Smooth muscle cell (in vitro differentiated cells): ENCODE measurements around the gene BCL11B. TPM values are rescaled to one million over a fixed set of nuclear protein-coding genes. Genes with fewer than 3 reads are reported as not detected.

Experiments used
- DNase-seq: peaks from one replicate; lab custom pipeline; 2025; ENCODE audit not compliant: unreplicated experiment; lab: John Stamatoyannopoulos, UW
- H2AFZ ChIP-seq: fragments of 200-600 bp; sonication (generic); 2 replicates; pipeline ENCODE4 v1.6.0; 2016; ENCODE audit warnings: antibody characterized with exemption, low read depth, mild to moderate bottlenecking
- H3F3A ChIP-seq: fragments of 200-600 bp; sonication (generic); 2 replicates; pipeline ENCODE4 v1.6.0; 2017; ENCODE audit warnings: antibody characterized with exemption, low read depth
- H3K27ac ChIP-seq: fragments of 200-600 bp; sonication (generic); 2 replicates; pipeline ENCODE4 v1.5.1; 2016; ENCODE audit warnings: low read depth, mild to moderate bottlenecking
- H3K27me3 ChIP-seq: fragments of 200-600 bp; sonication (generic); 2 replicates; pipeline ENCODE4 v1.6.1; 2016; ENCODE audit warnings: low read depth, mild to moderate bottlenecking
- H3K36me3 ChIP-seq: fragments of 200-600 bp; sonication (generic); 2 replicates; pipeline ENCODE4 v1.5.1; 2016; ENCODE audit warnings: low read depth
- H3K4me1 ChIP-seq: fragments of 200-600 bp; sonication (generic); 2 replicates; pipeline ENCODE4 v1.5.1; 2016; ENCODE audit warnings: low read depth
- H3K4me2 ChIP-seq: fragments of 200-600 bp; sonication (generic); 2 replicates; pipeline ENCODE4 v1.6.0; 2016; ENCODE audit warnings: mild to moderate bottlenecking
- H3K4me3 ChIP-seq: fragments of 200-600 bp; sonication (generic); 2 replicates; pipeline ENCODE4 v1.5.1; 2016; ENCODE audit warnings: mild to moderate bottlenecking
- H3K79me2 ChIP-seq: fragments of 200-600 bp; sonication (generic); 2 replicates; pipeline ENCODE4 v1.6.0; 2016; ENCODE audit warnings: low read depth, mild to moderate bottlenecking
- H3K9ac ChIP-seq: fragments of 200-600 bp; sonication (generic); 2 replicates; pipeline ENCODE4 v1.6.0; 2016; ENCODE audit warnings: low read depth
- H3K9me3 ChIP-seq: fragments of 200-600 bp; sonication (generic); replicated peaks from 2 replicates; pipeline ENCODE4 v1.5.1; 2016; ENCODE audit warnings: low read depth
- H4K20me1 ChIP-seq: fragments of 200-600 bp; sonication (generic); 2 replicates; pipeline ENCODE4 v1.6.0; 2016; ENCODE audit warnings: low read depth
- WGBS: methylation state at CpG from one replicate; pipeline ENCODE4 v1.1.7; 2016; ENCODE audit warnings: low lambda C conversion rate; 5-methylcytosine and 5-hydroxymethylcytosine counted together
- polyA plus RNA-seq: library from polyadenylated mRNA; unstranded; fragments of >200 nt; fragmentation: Nextera tagmentation; extraction: Ambion mirVana; gene quantifications from 2 replicates; pipeline ENCODE4 v1.2.1, GENCODE V29; 2016
- total RNA-seq: library from RNA; depleted of rRNA; stranded (reverse); fragments of >200 nt; gene quantifications from 2 replicates; pipeline ENCODE4 v1.2.3, GENCODE V29; 2014
- TF ChIP-seq, protein P1 (sequence below): fragments of 200-600 bp; sonication (generic); IDR thresholded peaks from 2 replicates; pipeline ENCODE4 v1.5.1; 2017; ENCODE audit warnings: borderline replicate concordance, mild to moderate bottlenecking, antibody characterized with exemption; ENCODE audit not compliant: insufficient read depth, poor library complexity, severe bottlenecking

BCL11B gene
- total and polyA plus RNA-seq, 2 experiments from 2014 or later, result 0.56 to 3.0 TPM

DNA sequence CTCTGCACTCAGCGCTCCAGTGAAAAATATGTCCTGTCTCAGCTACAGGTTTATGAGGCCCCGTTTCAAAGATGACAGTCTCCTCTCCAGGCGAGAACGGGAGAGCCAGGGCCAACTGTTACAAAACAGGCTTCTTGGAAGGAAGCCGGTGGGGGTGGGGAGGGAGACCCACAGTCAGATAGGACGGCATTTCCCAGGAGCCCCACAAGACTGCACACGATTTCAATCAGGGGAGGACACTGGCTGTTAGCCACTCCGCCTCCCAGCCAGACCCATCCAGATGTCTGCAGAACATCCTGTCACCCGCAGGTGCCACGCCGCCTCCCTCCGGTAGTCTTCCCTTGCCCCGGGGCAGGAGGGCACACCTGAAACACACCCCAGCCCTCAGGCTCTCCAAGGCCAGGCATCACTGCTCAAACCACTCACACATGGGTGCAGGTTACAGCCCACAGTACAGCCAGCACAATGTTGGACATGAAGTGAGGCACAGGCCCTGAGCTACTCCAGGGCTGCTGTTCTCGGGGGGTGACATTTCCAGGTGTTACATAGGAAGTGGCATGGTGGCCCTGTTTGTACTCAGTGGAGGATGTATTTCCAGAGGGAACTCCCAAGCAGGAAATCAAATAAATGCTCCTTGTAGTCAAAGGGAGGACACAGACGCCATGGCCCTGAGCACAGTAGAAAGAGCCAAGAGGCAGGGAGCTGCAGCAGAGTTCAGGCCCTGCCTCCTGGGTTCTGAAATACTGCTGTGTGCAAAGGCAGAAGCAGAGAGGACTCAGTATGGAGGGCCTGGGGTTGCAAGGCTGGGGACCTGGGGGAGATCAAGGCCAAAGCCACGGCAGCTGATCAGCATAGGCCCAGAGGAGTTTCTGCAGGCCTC is 138.1 kb downstream of the BCL11B start:
- Histone ChIP-seq H4K20me1 (no peaks in the 10 kb centered on the region), H3K9me3 (no peaks in the 10 kb centered on the region), H3K36me3 (no peaks in the 10 kb centered on the region), H3K9ac (no peak overlapping the region), H2AFZ (peak overlapping the region; percentile 74), H3K27ac (no peak overlapping the region), H3K4me1 (no peaks in the 10 kb centered on the region), H3K79me2 (no peaks in the 10 kb centered on the region), H3K4me2 (no peak overlapping the region), H3F3A (no peaks in the 10 kb centered on the region), H3K4me3 (no peak overlapping the region), H3K27me3 (no peaks in the 10 kb centered on the region)
- DNase-seq, result no peak
- WGBS, result 62% methylated on average over 16 of the region's 16 CpGs
- TF ChIP-seq, protein P1, sequence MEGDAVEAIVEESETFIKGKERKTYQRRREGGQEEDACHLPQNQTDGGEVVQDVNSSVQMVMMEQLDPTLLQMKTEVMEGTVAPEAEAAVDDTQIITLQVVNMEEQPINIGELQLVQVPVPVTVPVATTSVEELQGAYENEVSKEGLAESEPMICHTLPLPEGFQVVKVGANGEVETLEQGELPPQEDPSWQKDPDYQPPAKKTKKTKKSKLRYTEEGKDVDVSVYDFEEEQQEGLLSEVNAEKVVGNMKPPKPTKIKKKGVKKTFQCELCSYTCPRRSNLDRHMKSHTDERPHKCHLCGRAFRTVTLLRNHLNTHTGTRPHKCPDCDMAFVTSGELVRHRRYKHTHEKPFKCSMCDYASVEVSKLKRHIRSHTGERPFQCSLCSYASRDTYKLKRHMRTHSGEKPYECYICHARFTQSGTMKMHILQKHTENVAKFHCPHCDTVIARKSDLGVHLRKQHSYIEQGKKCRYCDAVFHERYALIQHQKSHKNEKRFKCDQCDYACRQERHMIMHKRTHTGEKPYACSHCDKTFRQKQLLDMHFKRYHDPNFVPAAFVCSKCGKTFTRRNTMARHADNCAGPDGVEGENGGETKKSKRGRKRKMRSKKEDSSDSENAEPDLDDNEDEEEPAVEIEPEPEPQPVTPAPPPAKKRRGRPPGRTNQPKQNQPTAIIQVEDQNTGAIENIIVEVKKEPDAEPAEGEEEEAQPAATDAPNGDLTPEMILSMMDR, result no peak

DNA sequence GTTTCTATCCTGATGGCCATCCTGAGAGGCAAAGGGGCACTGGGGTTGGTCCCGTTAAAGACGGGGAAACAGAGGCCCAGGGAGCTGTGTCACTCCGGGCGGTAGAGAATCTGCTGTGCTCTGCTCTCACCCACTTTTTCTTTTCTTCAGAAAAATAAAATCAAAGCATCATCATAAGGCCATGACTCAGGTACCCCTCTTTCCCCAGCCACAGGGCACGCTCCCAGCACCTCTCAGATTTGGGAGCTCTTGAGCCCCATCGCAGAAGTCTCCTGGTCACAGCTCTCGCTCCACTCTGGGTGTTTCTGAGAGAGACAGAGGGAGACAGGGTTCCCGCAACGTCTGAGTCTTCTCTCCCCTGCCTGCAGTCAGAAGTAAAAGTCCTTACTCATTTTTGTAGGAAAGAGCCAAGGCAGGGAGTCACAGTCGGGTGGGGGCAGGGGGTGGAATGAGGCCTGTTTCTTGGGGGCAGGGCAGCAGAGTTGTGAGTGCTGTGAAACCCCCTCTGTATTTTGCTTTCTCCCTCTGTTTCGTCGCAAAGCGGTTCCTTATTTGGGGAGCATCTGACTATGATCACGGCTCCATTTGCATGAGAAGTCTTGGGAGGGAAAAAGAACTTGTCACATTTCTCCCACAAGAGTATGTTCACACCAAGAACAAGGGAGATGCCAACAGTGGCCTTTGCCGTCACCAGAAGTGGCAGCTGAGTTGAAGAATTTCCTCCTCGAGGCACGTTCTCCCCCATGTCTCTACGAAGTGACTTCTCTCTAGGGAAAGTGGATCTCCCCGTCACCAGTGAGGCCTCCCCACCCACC is 139.0 kb downstream of the BCL11B start:
- Histone ChIP-seq H3F3A (no peaks in the 10 kb centered on the region), H3K9me3 (no peaks in the 10 kb centered on the region), H3K79me2 (no peaks in the 10 kb centered on the region), H3K4me3 (no peak overlapping the region), H3K4me2 (no peak overlapping the region), H2AFZ (peak overlapping the region; percentile 74), H3K27ac (no peak overlapping the region), H3K36me3 (no peaks in the 10 kb centered on the region), H3K4me1 (no peaks in the 10 kb centered on the region), H4K20me1 (no peaks in the 10 kb centered on the region), H3K9ac (no peak overlapping the region), H3K27me3 (no peaks in the 10 kb centered on the region)
- 66% methylated on average over 19 of the region's 19 CpGs for WGBS
- DNase-seq, result no peak
- TF ChIP-seq, protein P1, result no peak

DNA sequence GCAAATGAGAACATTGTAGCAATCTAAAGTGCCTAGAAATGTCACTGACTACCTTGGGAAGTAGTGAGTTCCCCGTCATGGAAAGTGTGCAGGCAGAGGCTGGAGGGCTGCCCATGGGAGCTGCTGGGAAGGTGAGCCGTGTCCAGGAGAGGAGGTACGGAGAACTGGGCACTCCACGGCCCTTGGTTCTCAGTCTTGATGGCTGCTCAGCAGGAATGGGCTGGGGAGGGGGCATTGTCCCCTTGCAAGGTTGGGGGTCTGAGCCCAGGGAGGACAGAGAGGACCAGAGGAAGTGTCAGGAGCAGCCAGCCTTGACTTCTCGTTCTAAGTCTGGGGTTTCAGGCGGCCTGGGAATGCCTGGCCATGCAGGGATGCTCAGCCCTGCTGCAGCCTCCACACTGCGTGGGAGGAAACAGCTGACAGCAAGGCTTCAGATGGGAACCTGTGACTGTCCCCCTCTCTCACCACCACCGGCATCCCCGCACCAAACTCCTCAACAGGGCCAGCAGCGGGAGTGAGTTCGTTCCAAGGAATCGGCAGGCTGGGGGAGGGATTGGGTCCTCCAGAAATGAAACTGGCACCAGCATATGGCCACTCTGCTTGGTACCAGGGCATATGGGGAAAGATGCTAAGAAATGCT is 140.2 kb downstream of the BCL11B start:
- no peaks in the 10 kb centered on the region for H3K9me3 ChIP-seq
- TF ChIP-seq, protein P1, result no peak
- no peaks in the 10 kb centered on the region for H3K27me3 ChIP-seq
- no peak overlapping the region for H3K4me3 ChIP-seq
- no peaks in the 10 kb centered on the region for H3K4me1 ChIP-seq
- no peaks in the 10 kb centered on the region for H3K36me3 ChIP-seq
- no peak overlapping the region for H3K4me2 ChIP-seq
- H3K79me2 ChIP-seq, result no peaks in the 10 kb centered on the region
- no peaks in the 10 kb centered on the region for H3F3A ChIP-seq
- no peak overlapping the region for H3K9ac ChIP-seq
- H4K20me1 ChIP-seq, result no peaks in the 10 kb centered on the region
- DNase-seq, result no peak
- 91% methylated on average over 12 of the region's 12 CpGs for WGBS
- H2AFZ ChIP-seq, result no peak overlapping the region
- H3K27ac ChIP-seq, result no peak overlapping the region
